Activated T-helper 1 cell treated with anti-CD3 and anti-CD28 coated beads, Interleukin-2, amount 50 U/mL, for 16 hours (primary cell): Measurements from ENCODE around the gene EPB42.
"Not testable (repeated sequence)": the region's sequence is repeated elsewhere in the genome, so short reads cannot be mapped to it uniquely, and the experiment has no call there.

Experiments used
- DNase-seq, 2 donors: peaks; one replicate each; pipeline ENCODE4 v3.0.0-alpha.2; 2020; ENCODE audit warnings: low read depth in 1 of 2, low spot score in 1 of 2

EPB42 gene

DNA sequence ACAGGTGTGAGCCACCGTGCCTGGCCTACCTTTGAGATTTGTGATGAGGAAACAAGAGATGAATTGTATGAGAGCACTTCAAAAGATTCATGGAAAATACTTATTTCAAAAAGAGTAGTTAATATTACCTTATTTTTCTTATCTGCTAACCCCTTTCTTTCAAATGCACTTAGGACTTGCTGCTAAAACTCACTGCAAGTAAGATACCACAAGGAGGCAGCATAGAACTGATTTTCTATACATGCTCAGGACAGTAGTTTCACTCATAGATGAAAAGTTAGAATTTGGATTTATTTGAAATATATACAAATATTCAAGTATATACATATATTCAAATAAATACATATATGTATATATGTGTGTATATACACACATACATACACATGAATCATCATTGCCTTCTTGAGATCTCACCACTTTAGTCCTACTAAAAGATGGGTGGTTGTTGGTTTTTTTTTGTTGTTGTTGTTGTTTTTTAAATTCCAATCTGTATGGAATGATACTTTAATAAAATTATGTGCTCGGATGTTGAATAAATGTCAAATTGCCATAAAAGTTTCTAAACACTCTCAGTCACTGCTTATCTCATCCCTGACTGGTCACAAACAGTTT, 33.2 kb downstream of the EPB42 start:
- DNase-seq: no peak

DNA sequence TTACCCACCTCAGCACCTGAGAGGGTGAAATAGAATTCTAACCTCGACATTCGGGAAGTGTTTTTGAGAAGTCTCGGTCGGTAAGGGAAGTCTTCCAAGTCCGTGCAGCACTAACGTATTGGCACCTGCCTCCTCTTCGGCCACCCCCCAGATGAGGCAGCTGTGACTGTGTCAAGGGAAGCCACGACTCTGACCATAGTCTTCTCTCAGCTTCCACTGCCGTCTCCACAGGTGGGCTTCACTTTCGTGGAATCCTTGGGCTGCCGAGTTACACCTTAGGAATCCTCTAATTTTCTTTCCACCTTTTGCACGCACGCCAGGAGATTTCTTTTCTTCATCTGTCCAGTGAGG, 34.8 kb downstream of the EPB42 start:
- no peak for DNase-seq

GRCh38 chr15:43185157-43186002, 35.4 kb downstream of the EPB42 start, which contains the start of gene CCNDBP1:
Gene CCNDBP1 (plus strand): TSS chr15:43185403. CDS start chr15:43185499, 96 bp downstream.
- DNase-seq: peak; percentile 74 to 75

GRCh38 chr15:43184407-43185124, 36.3 kb downstream of the EPB42 start:
- no peak for DNase-seq

DNA sequence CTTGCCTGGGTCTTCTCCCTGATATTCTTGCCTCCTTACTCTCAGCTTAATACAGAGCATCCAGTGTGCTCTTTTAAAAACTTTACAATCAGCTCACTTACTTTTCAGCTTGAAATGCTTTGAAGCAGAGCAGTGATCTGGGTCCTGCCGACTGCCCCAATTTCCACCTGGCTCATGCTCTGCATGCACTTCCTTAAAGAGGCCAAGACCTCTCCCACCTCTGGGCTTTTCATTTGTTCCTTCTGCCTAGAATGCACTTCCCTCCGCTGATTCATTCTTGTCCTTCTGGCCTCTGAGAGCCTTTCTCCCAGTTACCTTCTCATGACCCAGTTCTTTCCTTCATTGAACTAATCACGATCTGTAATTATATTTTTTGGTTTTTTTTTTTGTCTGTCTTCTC, 37.5 kb downstream of the EPB42 start:
- DNase-seq: no peak

GRCh38 chr15:43177147-43177546, 43.7 kb downstream of the EPB42 start:
- DNase-seq: not testable (repeated sequence)

GRCh38 chr15:43175656-43176309, 45.0 kb downstream of the EPB42 start:
- not testable (repeated sequence) for DNase-seq

GRCh38 chr15:43169888-43170287, 50.9 kb downstream of the EPB42 start:
- no peak for DNase-seq

- no peak for DNase-seq
These were observed 52.4 kb downstream of the EPB42 start for GRCh38 chr15:43168192-43169107.

DNA sequence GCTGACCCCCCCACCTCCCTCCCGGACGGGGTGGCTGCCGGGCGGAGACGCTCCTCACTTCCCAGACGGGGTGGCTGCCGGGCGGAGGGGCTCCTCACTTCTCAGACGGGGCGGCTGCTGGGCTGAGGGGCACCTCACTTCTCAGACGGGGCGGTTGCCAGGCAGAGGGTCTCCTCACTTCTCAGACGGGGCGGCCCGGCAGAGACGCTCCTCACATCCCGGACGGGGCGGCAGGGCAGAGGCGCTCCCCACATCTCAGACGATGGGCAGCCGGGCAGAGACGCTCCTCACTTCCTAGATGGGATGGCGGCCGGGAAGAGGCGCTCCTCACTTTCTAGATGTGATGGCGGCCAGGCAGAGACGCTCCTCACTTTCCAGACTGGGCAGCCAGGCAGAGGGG, 53.6 kb downstream of the EPB42 start:
- DNase-seq: not testable (repeated sequence)

- DNase-seq: no peak
These were observed 55.0 kb downstream of the EPB42 start for GRCh38 chr15:43165801-43166325.

DNA sequence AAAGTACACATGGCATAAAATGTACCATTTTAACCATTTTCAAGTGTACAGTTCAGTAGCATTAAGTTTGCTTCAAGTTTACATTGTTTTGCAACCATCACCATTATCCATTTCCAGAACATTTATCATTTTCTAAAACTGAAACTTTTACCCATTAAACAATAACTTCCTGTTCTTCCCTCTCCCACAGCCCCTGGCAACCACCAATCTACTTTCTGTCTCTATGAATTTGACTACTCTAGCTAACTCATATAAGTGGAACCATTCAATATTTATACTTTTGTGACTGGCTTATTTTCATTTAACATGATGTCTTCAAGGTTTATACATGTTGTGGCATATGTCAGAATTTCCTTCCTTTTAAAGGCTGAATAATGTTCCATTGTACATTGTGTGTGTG, 67.5 kb downstream of the EPB42 start:
- DNase-seq: no peak

GRCh38 chr15:43151688-43152087, 69.1 kb downstream of the EPB42 start:
- no peak for DNase-seq

DNA sequence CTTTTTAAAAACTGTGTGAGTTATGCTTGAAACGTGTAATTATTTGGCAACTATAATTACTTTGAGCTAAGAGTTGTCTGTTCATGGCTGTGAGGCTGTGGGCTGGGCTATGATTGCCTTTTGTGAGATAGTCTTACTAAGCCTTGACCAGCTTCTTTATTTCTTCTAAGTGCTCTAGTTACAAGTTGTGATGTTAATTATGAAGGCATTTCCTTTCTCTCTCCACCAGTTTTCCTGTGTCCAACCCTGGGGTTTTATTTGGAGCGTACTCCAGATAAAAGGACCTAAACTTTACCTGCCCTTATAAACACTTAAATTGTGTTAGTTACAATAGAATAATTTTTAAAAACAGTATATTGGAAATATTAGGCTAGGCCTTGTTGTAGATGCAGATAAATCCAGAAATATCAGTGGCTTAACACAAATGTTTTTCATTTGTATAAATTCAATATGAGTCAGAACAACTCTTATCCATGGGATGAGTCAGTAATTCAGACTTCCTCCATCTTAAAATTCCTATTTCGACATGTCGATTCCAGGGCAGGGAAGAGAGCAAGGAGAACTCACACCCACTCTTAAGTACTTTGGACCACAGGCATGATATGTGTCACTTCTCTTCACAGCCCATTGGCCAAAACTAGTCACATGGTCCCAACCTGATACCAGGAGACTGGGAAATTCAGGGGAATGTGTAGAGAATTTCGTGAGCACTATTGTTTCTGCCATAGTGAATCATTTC, 70.5 kb downstream of the EPB42 start:
- no peak for DNase-seq
